Fibroblast of lung (primary cell): ENCODE measurements around the gene PLK3. TPM values are rescaled to one million over a fixed set of nuclear protein-coding genes. Genes with fewer than 3 reads are reported as not detected.

Source experiments
- DNase-seq, 2 donors: peaks; one replicate each; pipeline versions ENCODE4 v3.0.0 to v3.0.0-alpha.2; 2010; ENCODE audit warnings: low read depth in 2 of 2
- H2AFZ ChIP-seq: 2 replicates; pipeline ENCODE4 v1.5.1; 2012; ENCODE audit warnings: low read length, control low read depth, inconsistent platforms
- H3K27ac ChIP-seq: 2 replicates; pipeline ENCODE4 v1.5.1; 2011; ENCODE audit warnings: low read length, control low read depth; ENCODE audit not compliant: insufficient read depth
- H3K27me3 ChIP-seq: 2 replicates; pipeline ENCODE4 v1.5.1; 2011; ENCODE audit warnings: mild to moderate bottlenecking, low read length; ENCODE audit not compliant: control insufficient read depth, insufficient read depth
- H3K36me3 ChIP-seq: 2 replicates; pipeline ENCODE4 v1.5.1; 2011; ENCODE audit warnings: low read length; ENCODE audit not compliant: control insufficient read depth, insufficient read depth
- H3K4me1 ChIP-seq: 2 replicates; pipeline ENCODE4 v1.5.1; 2011; ENCODE audit warnings: low read length; ENCODE audit not compliant: control insufficient read depth, insufficient read depth; ENCODE audit errors: extremely low read depth
- H3K4me2 ChIP-seq: 2 replicates; pipeline ENCODE4 v1.5.1; 2011; ENCODE audit warnings: low read length, control low read depth; ENCODE audit not compliant: insufficient read depth; ENCODE audit errors: extremely low read depth
- H3K4me3 ChIP-seq, 4 experiments: fragments of 200-600 bp in 1 of 4; sonication (generic) in 1 of 4; replicated peaks in 1 of 4; 2 replicates each; pipeline ENCODE4 v1.5.1; 2011 to 2016; ENCODE audit warnings: low read length in 4 of 4, low read depth in 3 of 4, mild to moderate bottlenecking in 3 of 4, control low read depth in 2 of 4, inconsistent platforms in 1 of 4, mixed read lengths in 1 of 4; ENCODE audit not compliant: insufficient read depth in 1 of 4; ENCODE audit errors: control extremely low read depth in 1 of 4
- H3K79me2 ChIP-seq: 2 replicates; pipeline ENCODE4 v1.5.1; 2012; ENCODE audit warnings: mild to moderate bottlenecking, low read length, inconsistent platforms; ENCODE audit not compliant: control insufficient read depth, insufficient read depth
- H3K9ac ChIP-seq: 2 replicates; pipeline ENCODE4 v1.5.1; 2011; ENCODE audit warnings: mild to moderate bottlenecking, low read length, control low read depth; ENCODE audit not compliant: insufficient read depth
- H3K9me3 ChIP-seq: 2 replicates; pipeline ENCODE4 v1.5.1; 2012; ENCODE audit warnings: low read depth, low read length; ENCODE audit not compliant: control insufficient read depth, insufficient read depth
- H4K20me1 ChIP-seq: 2 replicates; pipeline ENCODE4 v1.5.1; 2011; ENCODE audit warnings: low read length; ENCODE audit not compliant: control insufficient read depth, insufficient read depth; ENCODE audit errors: extremely low read depth
- CTCF ChIP-seq, 2 donors: IDR thresholded peaks in 1 of 2; conservative IDR thresholded peaks in 1 of 2; 1 replicate in 1 of 2; 2 replicates in 1 of 2; pipeline ENCODE4 v1.5.1; 2011 to 2012; ENCODE audit warnings: low read length in 2 of 2, control low read depth in 1 of 2, inconsistent platforms in 1 of 2, low read depth in 1 of 2, mild to moderate bottlenecking in 1 of 2
- EZH2 ChIP-seq: IDR thresholded peaks from 2 replicates; pipeline ENCODE4 v1.5.1; 2012; ENCODE audit warnings: low read length, control low read depth, mild to moderate bottlenecking; ENCODE audit errors: missing control alignments
- polyA plus RNA-seq, 2 donors: library from polyadenylated mRNA; depleted of rRNA in 1 of 2; stranded (reverse) in 1 of 2; unstranded in 1 of 2; fragments of >200 nt; gene quantifications; 2 replicates each; pipeline ENCODE4 v1.2.1, GENCODE V29; 2011 to 2012; ENCODE audit warnings: missing spikeins in 1 of 2
- total RNA-seq: library from RNA; depleted of rRNA; stranded (reverse); fragments of >200 nt; gene quantifications from 2 replicates; pipeline ENCODE4 v1.2.1, GENCODE V29; 2014

Gene PLK3
- total and polyA plus RNA-seq, 2 donors (not counting 1 experiment from before 2014, with no cell fraction given): 12.2 to 30.6 TPM

GRCh38 chr1:44787506-44787905 lies 12.7 kb upstream of the PLK3 start:
- H3K4me3 ChIP-seq: no peak overlapping the region
- H3K36me3 ChIP-seq: no peaks in the 10 kb centered on the region
- H3K9me3 ChIP-seq: no peaks in the 10 kb centered on the region
- no peak for DNase-seq
- H3K9ac ChIP-seq: no peak overlapping the region
- H2AFZ ChIP-seq: no peak overlapping the region
- no peak overlapping the region for H3K4me2 ChIP-seq
- no peak overlapping the region for H3K27ac ChIP-seq
- no peaks in the 10 kb centered on the region for H4K20me1 ChIP-seq
- TF ChIP-seq EZH2 (no peak), CTCF (conservative IDR thresholded peaks at IDR 0.05 in 1 of 2, IDR thresholded peaks at IDR 0.05 in 1 of 2; ENCODE audit: low read depth in 1 of 2, low read length in 2 of 2) (no peak)
- H3K4me1 ChIP-seq: peaks cover 8% of the 10 kb centered on the region
- no peaks in the 10 kb centered on the region for H3K79me2 ChIP-seq
- H3K27me3 ChIP-seq: no peaks in the 10 kb centered on the region

GRCh38 chr1:44788120-44788860 lies 11.9 kb upstream of the PLK3 start, which contains the start of gene BEST4:
TSS of gene BEST4 (minus strand) at chr1:44788170. CDS start at chr1:44787705, 465 bp downstream.
- H3K9me3 ChIP-seq: no peaks in the 10 kb centered on the region
- H3K27ac ChIP-seq: no peak within 1 kb of the TSS
- peaks cover 8% of the 10 kb centered on the region for H3K4me1 ChIP-seq
- H3K79me2 ChIP-seq: no peaks in the 10 kb centered on the region
- no peaks in the 10 kb centered on the region for H3K27me3 ChIP-seq
- no peaks in the 10 kb centered on the region for H3K36me3 ChIP-seq
- H3K4me2 ChIP-seq: no peak within 1 kb of the TSS
- H2AFZ ChIP-seq: no peak within 1 kb of the TSS
- no peak for DNase-seq
- H4K20me1 ChIP-seq: no peaks in the 10 kb centered on the region
- no peak within 1 kb of the TSS for H3K4me3 ChIP-seq
- TF ChIP-seq CTCF (conservative IDR thresholded peaks at IDR 0.05 in 1 of 2, IDR thresholded peaks at IDR 0.05 in 1 of 2; ENCODE audit: low read depth in 1 of 2, low read length in 2 of 2): no peak
- TF ChIP-seq EZH2: no peak
- no peak within 1 kb of the TSS for H3K9ac ChIP-seq

- no peaks in the 10 kb centered on the region for H3K27me3 ChIP-seq
- H3K9me3 ChIP-seq: no peaks in the 10 kb centered on the region
- TF ChIP-seq EZH2 (no peak), CTCF (conservative IDR thresholded peaks at IDR 0.05 in 1 of 2, IDR thresholded peaks at IDR 0.05 in 1 of 2; ENCODE audit: low read depth in 1 of 2, low read length in 2 of 2) (no peak)
- H2AFZ ChIP-seq: no peak overlapping the region
- no peak overlapping the region for H3K4me3 ChIP-seq
- H3K79me2 ChIP-seq: no peaks in the 10 kb centered on the region
- H3K9ac ChIP-seq: no peak overlapping the region
- no peak overlapping the region for H3K4me2 ChIP-seq
- no peaks in the 10 kb centered on the region for H3K36me3 ChIP-seq
- DNase-seq: no peak
- H3K27ac ChIP-seq: no peak overlapping the region
- H4K20me1 ChIP-seq: no peaks in the 10 kb centered on the region
- H3K4me1 ChIP-seq: no peaks in the 10 kb centered on the region
Measured at GRCh38 chr1:44790968-44791801, 9.0 kb upstream of the PLK3 start.
